Endometrium (tissue), 2 donors: Measurements from ENCODE around the gene CRK.

ENCODE experiments used
- FAIRE-seq: peaks from 2 replicates; lab custom pipeline; 2012; peaks lifted over from hg19 to GRCh38; lab: Jason Lieb, UNC
- donor health status: control.
- donor health status: control.

CRK gene

GRCh38 chr17:1455797-1456599, at the start of gene CRK:
Gene CRK (minus strand): TSS chr17:1456232. CDS start chr17:1456117, 115 bp downstream.
- FAIRE-seq, result no peak

DNA sequence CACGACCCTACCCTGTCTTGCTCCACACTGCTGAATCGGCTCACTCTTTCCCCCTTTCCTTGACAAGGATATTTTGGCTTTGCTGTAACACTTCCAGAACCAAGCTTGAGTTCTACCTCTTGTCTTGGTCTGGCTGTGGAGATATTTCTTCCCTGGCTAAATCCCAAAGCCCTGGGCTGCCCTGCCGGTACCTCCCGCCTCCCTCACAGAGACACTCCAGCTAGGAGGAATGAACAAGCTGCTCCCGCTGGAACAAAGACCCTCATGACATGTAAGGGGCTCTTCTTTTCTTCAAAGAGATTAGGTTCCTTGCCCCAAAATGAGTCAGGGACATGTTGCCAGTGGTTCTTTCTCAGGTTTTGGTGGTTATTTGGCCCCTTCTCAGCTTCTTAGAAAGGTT, 49.6 kb upstream of the CRK start:
- FAIRE-seq, result no peak

- no peak for FAIRE-seq
These were observed 48.8 kb upstream of the CRK start for GRCh38 chr17:1504866-1505265.

- FAIRE-seq, result no peak
These were observed 47.7 kb upstream of the CRK start for GRCh38 chr17:1503699-1504098.

- FAIRE-seq, result no peak
These were observed 42.8 kb upstream of the CRK start for GRCh38 chr17:1498869-1499268.

DNA sequence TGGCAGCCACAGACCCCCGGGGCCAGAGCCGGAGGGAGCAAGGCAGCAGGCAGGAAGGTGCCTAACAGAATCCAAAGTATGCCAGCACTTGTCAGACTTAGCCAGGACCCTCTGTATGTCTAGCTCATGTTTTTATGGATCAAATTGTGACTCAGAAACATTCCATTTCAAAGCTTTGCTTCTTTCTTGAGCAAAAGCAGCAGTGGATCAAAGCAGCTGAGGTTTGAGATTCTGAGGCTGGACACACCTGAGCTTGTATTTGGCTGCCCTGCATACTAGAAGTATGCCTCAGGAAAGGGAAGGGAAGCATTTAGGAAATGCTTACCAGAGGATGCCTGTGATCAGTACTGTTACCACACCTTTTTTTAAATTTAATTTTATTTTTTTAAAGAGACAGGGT, 42.2 kb upstream of the CRK start:
- FAIRE-seq, result no peak

- FAIRE-seq, result no peak
These were observed 41.8 kb upstream of the CRK start for GRCh38 chr17:1497831-1498230.

DNA sequence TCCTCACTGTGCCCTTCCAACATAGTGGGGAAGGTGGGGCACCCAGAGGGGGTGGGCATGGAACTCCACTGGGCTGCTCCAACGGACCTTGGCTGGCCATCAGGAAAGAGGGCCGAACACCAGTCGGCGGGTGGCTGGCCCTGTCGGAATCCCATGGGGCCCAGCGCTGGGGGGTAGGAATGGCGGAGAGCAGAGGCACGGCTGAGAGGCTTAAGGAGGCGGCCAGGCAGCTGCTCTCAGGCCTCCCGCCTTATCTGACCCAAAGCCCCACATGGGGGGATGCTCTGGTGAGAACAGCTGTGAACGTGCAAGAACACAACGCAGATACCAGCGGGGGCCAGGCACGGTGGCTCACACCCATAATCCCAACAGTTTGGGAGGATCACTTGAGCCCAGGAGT, 40.8 kb upstream of the CRK start:
- FAIRE-seq, result no peak

DNA sequence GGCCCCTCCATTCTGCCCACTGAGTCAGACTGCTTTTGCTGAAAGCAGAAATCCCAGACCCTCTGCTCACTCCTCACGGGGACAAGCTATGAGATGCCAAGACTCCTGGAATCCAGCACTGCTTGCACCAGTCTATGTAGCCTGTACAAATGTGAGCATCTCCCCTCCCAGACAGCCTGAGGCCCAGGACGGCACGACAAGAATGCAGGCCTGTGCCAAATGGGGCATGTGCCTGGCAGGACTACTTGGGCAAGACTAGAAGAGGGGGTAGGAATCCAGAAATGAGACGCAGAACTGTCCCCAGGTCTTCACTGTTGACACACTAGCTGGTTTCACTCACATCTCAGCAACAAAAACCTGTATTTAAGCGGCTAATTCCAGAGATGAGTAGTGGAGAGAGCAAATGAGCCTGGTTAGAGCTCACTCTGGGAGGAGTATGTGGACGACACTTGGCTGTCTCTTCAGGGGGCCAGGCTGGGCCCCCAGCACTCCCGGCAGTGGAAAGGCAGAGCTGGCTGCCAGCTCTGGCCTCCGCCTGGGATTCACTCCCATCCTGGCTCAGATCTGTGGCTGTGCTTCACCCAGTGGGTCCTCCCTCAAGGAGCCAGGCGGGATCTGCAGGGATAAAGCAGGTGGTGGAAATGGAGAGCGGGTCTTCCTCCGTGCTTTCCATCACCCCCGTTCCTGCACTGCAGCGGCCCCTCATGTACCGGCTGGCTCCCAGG, 39.4 kb upstream of the CRK start:
- FAIRE-seq, result no peak

- no peak for FAIRE-seq
These were observed 38.8 kb upstream of the CRK start for GRCh38 chr17:1494736-1495253.

DNA sequence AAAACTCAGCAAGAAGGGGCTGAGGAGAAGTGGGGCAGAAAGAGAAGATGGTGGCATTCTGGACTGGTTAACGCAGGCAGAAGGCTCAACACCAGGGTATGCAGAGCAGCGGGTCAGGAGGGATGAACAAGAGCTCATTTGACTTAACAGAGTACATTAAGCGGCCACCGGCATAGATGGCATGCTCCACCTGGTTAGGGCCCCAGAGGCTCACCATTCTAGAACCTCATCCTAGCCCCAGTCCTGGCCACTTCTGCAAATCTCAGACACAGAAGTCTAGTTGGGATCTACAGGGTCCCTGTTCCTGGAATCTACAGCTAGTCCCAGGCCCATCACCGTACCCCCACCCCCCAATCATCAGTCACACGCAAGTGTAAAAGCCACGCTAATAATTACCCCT, 38.2 kb upstream of the CRK start:
- FAIRE-seq, result no peak

GRCh38 chr17:1493291-1493980, 37.4 kb upstream of the CRK start:
- no peak for FAIRE-seq

DNA sequence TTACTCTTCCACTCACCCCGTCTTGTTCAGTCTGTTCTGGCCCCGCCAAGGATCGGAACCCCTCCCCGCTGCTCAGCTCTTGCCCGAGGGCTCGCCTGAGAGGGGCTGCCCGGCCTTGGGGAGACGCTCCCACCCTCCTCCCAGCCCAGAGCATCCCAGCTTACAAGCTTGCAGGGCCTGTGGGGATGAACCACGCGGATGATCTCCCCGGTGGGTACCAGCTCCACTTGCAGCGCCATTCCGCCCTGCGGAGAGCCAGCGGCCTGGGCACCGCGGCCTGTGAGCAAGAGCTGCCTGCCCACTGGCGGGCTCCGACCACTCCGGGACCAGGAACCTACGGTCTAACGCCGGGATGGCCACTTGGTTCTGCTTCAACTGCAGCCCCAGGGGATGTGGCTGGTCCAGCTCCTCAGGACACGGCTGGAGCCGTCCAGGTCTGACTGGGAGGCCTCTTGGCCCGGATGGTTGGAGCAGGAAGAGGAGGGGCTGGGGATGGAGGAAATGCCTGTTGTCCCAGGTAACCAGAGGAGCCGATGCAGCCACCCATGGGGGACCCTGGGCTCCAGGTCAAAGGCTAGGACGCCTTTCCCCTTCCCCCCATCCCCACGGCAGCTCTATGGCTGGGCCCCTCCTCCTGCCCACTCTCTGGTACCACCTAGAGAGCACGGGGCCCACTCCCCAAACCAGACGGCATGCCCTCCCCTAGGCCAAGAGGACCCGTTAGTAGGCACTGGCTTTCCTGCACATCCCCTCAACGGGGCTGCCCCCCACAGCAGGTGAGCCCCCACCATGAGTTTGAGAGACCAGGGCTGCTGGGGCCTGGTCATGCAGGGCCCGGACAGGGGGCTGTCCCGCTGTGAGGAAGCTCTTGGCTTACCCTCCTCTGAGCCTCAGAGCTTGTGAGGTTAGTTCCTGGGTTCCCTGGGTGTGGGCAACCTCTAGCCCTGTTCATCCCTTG, 36.5 kb upstream of the CRK start, which contains the start of gene MYO1C:
Gene MYO1C, minus strand, starts transcription at position 438 of the 958 bp plus-strand sequence. Its CDS starts 199 bp downstream, at position 239.
- FAIRE-seq, result no peak

DNA sequence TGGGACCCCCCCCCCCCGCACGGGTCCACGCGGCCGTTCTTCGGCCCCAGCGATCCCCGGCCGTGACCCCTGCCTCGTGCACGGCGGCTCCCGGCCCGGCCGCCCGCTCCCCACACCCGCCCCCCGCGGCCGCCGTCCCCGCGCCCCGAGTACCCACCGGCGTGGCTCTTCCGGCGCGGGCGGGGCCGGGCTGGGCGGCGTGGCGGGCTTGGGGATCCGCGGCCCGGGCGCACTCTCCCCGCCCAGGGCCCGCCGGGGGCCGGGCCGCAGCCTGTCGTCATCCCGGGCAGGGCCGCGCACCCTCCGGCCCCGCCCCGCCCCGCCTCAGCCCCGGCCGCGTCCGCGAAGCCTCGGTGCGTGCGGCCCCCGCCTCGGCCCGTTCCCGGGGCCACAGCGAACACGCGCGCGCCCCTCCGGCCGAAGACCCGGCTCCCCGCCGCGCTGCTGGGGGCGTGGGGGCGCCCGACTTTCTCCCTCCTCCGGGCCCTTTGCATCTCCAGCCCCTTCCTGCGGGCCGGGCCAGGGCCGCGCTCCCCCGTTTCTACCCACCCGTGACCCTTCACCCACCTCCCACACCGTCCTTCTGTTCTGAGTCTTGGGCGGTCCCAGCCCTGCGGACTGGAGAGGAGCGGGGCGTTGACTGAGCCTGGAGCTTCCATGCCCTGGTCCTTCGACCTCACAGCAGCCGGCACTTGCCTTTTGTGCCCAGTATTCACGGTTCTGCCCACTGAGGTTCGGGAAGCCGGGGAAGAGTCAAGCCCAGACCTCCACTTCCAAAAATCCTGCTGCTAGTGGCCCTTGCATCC, 35.6 kb upstream of the CRK start:
- FAIRE-seq, result no peak

DNA sequence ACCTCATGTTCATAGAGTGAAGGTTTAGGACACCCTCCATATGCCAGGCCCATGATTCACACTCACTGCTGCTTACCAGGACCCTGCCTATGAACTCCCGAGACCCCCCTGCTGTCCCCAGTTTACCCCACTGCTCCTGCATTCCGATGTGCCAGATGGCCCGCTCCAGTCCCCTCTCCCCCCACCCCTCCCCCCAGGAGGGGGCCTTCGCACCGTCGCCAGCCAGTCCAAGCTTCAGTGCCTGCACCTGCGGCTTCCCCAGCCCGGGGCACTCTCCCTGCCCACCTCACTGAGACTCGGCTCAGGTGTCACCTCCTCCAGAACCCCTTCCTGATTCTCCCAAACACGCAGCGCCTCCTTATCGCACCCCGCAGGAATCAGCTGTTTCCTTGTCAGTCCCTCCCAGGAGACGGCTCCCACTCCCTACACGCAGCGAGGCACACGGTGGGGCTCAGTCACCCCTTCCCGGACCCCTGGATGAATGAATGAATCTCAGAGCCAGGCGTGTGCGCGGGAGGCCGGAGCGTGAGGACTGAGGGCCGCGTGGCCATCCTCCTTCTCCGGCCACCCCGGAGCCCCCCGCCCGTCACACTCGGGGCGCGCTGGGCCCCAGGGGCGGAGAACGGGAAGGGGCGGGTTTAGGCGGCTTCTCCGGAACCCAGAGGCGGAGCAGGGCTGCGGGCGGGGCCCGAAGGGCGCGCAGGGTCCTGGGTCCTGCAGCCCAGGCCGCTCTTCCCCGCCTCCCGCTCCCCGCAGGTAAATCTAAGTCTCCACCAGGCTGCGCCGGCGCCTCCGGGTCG, 34.8 kb upstream of the CRK start:
- no peak for FAIRE-seq

DNA sequence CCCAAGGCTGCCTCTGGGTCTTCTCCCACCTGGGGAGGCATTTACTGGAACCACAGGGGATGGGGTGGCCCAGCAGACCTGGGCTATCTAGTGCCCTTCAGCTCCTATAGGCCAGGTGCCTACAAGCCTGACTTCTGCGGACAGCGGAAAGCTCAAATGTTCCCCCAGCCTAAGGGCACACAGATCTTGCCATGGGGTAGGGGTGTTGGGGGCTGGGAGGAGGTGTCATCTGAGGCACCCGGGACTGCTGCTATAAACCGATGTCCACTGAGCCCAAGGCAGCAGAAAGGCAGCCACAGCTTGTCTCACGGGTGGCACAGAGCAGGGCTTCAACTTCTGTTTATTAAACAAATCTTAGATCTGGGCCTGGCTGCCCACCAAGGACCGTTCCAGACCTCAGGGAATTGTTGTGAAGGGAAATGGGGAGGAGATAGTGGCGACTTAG, 32.8 kb upstream of the CRK start:
- FAIRE-seq, result no peak

GRCh38 chr17:1487939-1488825, 32.1 kb upstream of the CRK start:
- no peak for FAIRE-seq

DNA sequence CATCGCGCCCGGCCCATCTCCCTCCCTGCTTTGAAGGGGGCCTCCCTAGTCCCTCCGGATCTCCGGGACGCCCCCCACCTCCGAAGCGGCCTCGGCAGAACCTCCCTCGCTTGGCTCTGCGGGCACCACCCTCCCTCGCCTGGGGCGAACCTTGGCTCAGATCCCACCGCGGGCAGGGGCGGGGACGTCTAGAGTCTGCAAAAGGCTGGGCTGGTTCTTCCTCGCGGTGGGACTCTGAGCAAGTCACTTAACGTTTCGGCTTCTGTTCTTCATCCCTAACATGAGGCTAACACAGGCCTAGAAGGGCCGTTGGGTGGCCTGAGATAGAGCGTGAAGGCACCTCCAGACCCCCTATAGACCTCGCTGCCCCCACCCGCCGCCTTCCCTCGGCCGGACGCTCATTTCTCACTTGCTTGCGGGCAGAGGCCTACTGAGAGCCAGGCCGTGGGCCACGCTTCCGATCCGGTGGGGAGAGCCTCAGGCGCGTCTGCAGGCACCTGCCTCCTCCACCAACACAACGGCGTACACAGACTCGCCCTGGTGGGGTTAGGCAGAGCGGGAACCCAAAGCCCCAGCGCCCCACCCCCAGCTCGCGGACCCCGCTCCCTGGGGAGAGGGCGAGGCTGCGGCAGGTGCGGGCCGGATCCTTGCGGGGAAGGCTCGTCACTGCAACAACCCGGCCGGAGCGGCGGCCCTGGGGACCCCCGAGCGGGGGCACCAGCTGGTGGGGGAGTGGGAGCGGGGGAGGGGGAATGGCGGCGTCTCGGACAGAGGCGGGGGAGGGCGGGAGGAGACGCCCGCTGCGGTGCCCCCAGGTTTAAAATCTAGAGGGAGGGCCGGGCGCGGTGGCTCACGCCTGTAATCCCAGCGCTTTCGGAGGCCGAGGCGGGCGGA, 31.0 kb upstream of the CRK start:
- FAIRE-seq, result no peak
